ENCODE results near the gene PHPT1.

DNA sequence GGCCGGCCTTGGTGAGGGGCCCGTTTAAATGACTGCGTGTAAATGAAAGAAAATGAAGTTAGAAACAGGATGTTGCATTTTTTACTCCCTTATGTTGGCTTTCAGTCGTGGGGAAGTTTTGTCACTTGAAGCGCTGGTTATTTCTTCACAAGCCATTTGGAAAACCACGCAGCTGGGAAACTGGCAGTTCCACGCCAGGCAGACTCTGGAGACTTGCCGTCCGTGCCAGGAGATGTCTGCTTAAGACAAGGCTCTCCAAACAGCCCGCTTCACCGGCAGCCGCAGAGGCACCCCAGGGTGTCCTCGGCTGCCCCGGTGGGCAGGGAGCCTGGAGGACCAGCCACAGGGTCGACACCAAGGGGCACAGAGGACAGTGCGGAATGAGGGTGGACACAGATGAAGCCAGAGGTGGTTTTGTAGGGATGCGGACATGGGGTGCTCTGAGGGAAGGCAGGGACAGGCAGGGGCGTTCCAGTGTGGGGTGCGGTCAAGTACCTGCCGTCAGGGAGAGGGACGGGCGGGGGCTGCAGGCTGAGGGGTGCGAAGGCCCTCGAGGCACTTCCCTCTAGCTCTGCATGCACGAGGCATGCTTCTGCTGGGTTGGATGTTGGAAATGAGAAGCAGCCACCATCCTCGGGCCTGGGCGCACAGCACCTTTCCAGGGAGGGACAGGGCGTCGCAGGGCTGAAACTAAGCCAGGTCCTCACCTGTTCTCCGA lies 18.0 kb upstream of the PHPT1 start:
- TF ChIP-seq YY1 (IDR thresholded peaks at IDR 0.05): no peak
- TF ChIP-seq RAD21 (IDR thresholded peaks at IDR 0.05): no peak
- TF ChIP-seq, protein P1, sequence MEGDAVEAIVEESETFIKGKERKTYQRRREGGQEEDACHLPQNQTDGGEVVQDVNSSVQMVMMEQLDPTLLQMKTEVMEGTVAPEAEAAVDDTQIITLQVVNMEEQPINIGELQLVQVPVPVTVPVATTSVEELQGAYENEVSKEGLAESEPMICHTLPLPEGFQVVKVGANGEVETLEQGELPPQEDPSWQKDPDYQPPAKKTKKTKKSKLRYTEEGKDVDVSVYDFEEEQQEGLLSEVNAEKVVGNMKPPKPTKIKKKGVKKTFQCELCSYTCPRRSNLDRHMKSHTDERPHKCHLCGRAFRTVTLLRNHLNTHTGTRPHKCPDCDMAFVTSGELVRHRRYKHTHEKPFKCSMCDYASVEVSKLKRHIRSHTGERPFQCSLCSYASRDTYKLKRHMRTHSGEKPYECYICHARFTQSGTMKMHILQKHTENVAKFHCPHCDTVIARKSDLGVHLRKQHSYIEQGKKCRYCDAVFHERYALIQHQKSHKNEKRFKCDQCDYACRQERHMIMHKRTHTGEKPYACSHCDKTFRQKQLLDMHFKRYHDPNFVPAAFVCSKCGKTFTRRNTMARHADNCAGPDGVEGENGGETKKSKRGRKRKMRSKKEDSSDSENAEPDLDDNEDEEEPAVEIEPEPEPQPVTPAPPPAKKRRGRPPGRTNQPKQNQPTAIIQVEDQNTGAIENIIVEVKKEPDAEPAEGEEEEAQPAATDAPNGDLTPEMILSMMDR (IDR thresholded peaks at IDR 0.05; ENCODE audit: low read depth, low read length, missing input control): no peak
- TF ChIP-seq RXRA (IDR thresholded peaks at IDR 0.05): no peak
- TF ChIP-seq, protein P2, sequence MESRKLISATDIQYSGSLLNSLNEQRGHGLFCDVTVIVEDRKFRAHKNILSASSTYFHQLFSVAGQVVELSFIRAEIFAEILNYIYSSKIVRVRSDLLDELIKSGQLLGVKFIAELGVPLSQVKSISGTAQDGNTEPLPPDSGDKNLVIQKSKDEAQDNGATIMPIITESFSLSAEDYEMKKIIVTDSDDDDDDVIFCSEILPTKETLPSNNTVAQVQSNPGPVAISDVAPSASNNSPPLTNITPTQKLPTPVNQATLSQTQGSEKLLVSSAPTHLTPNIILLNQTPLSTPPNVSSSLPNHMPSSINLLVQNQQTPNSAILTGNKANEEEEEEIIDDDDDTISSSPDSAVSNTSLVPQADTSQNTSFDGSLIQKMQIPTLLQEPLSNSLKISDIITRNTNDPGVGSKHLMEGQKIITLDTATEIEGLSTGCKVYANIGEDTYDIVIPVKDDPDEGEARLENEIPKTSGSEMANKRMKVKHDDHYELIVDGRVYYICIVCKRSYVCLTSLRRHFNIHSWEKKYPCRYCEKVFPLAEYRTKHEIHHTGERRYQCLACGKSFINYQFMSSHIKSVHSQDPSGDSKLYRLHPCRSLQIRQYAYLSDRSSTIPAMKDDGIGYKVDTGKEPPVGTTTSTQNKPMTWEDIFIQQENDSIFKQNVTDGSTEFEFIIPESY (IDR thresholded peaks at IDR 0.05): no peak
- TF ChIP-seq, protein P3, sequence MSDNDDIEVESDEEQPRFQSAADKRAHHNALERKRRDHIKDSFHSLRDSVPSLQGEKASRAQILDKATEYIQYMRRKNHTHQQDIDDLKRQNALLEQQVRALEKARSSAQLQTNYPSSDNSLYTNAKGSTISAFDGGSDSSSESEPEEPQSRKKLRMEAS (IDR thresholded peaks at IDR 0.05): no peak
